ENCODE measurements around the gene ACER3. TPM values are rescaled to one million over a fixed set of nuclear protein-coding genes. Genes with fewer than 3 reads are reported as not detected.
A peak's percentile ranks its signal among the peaks of the same experiment; 100 is the strongest.

The ACER3 gene
- total and polyA plus RNA-seq, 4 experiments from 2014 or later, result 2.9 to 6.8 (median 5.0) TPM

- peaks cover 0 to 2% of the 10 kb centered on the region in 2 donors for H3K27me3 Mint-ChIP-seq
Observed at GRCh38 chr11:77049026-77049425, 188.3 kb downstream of the ACER3 start.

GRCh38 chr11:77051511-77051910 is 190.8 kb downstream of the ACER3 start:
- POLR2A ChIA-PET (ENCODE audit: partially characterized antibody), result no interaction called here
- no peak overlapping the region for H3K27ac Mint-ChIP-seq
- intact Hi-C loops (cut with micrococcal nuclease), result no loop called here

More at GRCh38 chr11:77049026-77049425, 188.3 kb downstream of the ACER3 start:
- no peaks in the 10 kb centered on the region for H3K36me3 Mint-ChIP-seq
- H3K27ac ChIP-seq (ENCODE audit: low read depth, low read length), result no peak overlapping the region
- intact Hi-C loops (cut with micrococcal nuclease), result no loop called here
- no peak overlapping the region for H3K27ac Mint-ChIP-seq
- no peaks in the 10 kb centered on the region for H3K36me3 ChIP-seq (ENCODE audit: insufficient read depth, low read length)
- no peak for DNase-seq
- CTCF ChIA-PET (ENCODE audit: partially characterized antibody), result interaction anchor here (1.4 to 2.8 kb wide), 3 partner anchors 30 to 42 kb away, joined by 3 to 107 read pairs (median 17); no protein-coding TSS in a partner anchor
- no peak overlapping the region for H3K4me3 Mint-ChIP-seq
- H3K9me3 ChIP-seq (ENCODE audit: control insufficient read depth in 1 of 2, low read length in 2 of 2), result no peaks in the 10 kb centered on the region
- POLR2A ChIA-PET (ENCODE audit: partially characterized antibody), result interaction anchor here (2.0 kb wide), 1 partner anchor 33 kb away, joined by 14 read pairs; no protein-coding TSS in a partner anchor
- H3K4me1 ChIP-seq (ENCODE audit: insufficient read depth, low read length), result peaks cover 16% of the 10 kb centered on the region
- peaks cover 5 to 11% (median 6%) of the 10 kb centered on the region in 4 donors for H3K4me1 Mint-ChIP-seq
- no peak overlapping the region for H3K4me3 ChIP-seq (ENCODE audit: low read length in 2 of 2)
- H3K9me3 Mint-ChIP-seq, result peaks cover 0 to under 1% (median 0%) of the 10 kb centered on the region in 8 donors
- H3K27me3 ChIP-seq (ENCODE audit: insufficient read depth, low read length), result no peaks in the 10 kb centered on the region

DNA sequence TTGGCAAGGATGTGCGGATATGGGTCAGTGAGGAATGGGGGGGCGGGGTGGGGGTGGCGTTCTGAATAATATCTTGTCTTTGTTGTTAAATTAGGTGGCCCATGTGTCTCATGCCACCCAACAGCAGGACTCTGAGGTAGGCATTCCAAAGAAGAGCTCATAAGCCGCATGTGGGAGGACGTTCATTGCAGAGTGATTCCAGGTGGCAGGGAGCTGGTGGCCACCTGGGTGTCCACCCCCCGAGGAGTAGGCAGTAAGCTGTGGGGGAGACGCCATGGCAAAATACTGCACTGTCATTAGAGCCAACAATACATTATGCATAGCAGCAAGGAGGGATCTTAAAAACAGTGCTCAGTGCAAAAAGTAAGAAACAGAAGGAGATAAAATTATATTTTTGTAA is 191.8 kb downstream of the ACER3 start:
- H3K4me1 ChIP-seq (ENCODE audit: insufficient read depth, low read length), result no peaks in the 10 kb centered on the region
- intact Hi-C loops (cut with micrococcal nuclease), result no loop called here
- no peaks in the 10 kb centered on the region for H3K36me3 ChIP-seq (ENCODE audit: insufficient read depth, low read length)
- CTCF ChIA-PET (ENCODE audit: partially characterized antibody), result interaction anchor here (4.4 kb wide), 1 partner anchor 39 kb away, joined by 17 read pairs; no protein-coding TSS in a partner anchor
- peaks cover 0 to 17% (median 6%) of the 10 kb centered on the region in 8 donors for H3K9me3 Mint-ChIP-seq
- H3K27me3 ChIP-seq (ENCODE audit: insufficient read depth, low read length), result no peaks in the 10 kb centered on the region
- no peak overlapping the region for H3K4me3 Mint-ChIP-seq
- no peaks in the 10 kb centered on the region for H3K9me3 ChIP-seq (ENCODE audit: control insufficient read depth in 1 of 2, low read length in 2 of 2)
- H3K27me3 Mint-ChIP-seq, result no peaks in the 10 kb centered on the region
- no peak overlapping the region for H3K4me3 ChIP-seq (ENCODE audit: low read length in 2 of 2)
- POLR2A ChIA-PET (ENCODE audit: partially characterized antibody), result no interaction called here
- H3K36me3 Mint-ChIP-seq, result peaks cover 1 to 3% of the 10 kb centered on the region in 2 donors
- no peak overlapping the region for H3K27ac ChIP-seq (ENCODE audit: low read depth, low read length)
- no peak for DNase-seq
- H3K4me1 Mint-ChIP-seq, result no peaks in the 10 kb centered on the region
- peak overlapping the region in 1 of 7 donors; percentile 3 for H3K27ac Mint-ChIP-seq

More at GRCh38 chr11:77051511-77051910, 190.8 kb downstream of the ACER3 start:
- no peaks in the 10 kb centered on the region for H3K9me3 ChIP-seq (ENCODE audit: control insufficient read depth in 1 of 2, low read length in 2 of 2)
- Mint-ChIP-seq H3K9me3 (peaks cover 0 to 12% (median 1%) of the 10 kb centered on the region in 8 donors), H3K27me3 (no peaks in the 10 kb centered on the region), H3K36me3 (no peaks in the 10 kb centered on the region), H3K4me1 (peaks cover 3 to 7% (median 5%) of the 10 kb centered on the region in 4 donors), H3K4me3 (no peak overlapping the region)
- DNase-seq, result no peak
- CTCF ChIA-PET (ENCODE audit: partially characterized antibody), result interaction anchor here (4.4 kb wide), 1 partner anchor 40 kb away, joined by 17 read pairs; no protein-coding TSS in a partner anchor
- H3K4me3 ChIP-seq (ENCODE audit: low read length in 2 of 2), result no peak overlapping the region
- H3K4me1 ChIP-seq (ENCODE audit: insufficient read depth, low read length), result peaks cover 7% of the 10 kb centered on the region
- H3K27ac ChIP-seq (ENCODE audit: low read depth, low read length), result no peak overlapping the region
- H3K36me3 ChIP-seq (ENCODE audit: insufficient read depth, low read length), result no peaks in the 10 kb centered on the region
- no peaks in the 10 kb centered on the region for H3K27me3 ChIP-seq (ENCODE audit: insufficient read depth, low read length)

GRCh38 chr11:77053217-77054015 is 192.7 kb downstream of the ACER3 start:
- no peaks in the 10 kb centered on the region for H3K4me1 Mint-ChIP-seq
- POLR2A ChIA-PET (ENCODE audit: partially characterized antibody), result interaction anchor here (0.6 kb wide), 1 partner anchor 374 kb away, joined by 3 read pairs; no protein-coding TSS in a partner anchor

DNA sequence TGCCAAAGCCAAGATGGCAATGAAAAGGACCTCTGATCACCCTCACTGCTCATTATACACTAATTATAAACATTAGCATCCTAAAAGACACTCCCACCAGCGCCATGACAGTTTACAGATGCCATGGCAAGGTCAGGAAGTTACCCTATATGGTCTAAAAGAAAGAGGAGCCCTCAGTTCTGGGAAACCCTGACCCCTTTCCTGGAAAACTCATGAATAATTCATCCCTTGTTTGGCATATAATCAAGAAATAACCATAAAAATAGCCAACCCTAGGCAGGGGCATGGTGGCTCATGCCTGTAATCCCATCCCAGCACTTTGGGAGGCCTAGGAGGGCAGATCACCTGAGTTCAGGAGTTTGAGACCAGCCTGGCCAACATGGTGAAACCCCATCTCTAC is 193.4 kb downstream of the ACER3 start:
- H3K27me3 ChIP-seq (ENCODE audit: insufficient read depth, low read length), result no peaks in the 10 kb centered on the region
- H3K4me3 ChIP-seq (ENCODE audit: low read length in 2 of 2), result no peak overlapping the region
- peaks cover 0 to 17% (median 6%) of the 10 kb centered on the region in 8 donors for H3K9me3 Mint-ChIP-seq
- H3K27me3 Mint-ChIP-seq, result no peaks in the 10 kb centered on the region
- POLR2A ChIA-PET (ENCODE audit: partially characterized antibody), result interaction anchor here (0.6 kb wide), 1 partner anchor 375 kb away, joined by 3 read pairs; no protein-coding TSS in a partner anchor
- no peak overlapping the region for H3K27ac ChIP-seq (ENCODE audit: low read depth, low read length)
- H3K9me3 ChIP-seq (ENCODE audit: control insufficient read depth in 1 of 2, low read length in 2 of 2), result no peaks in the 10 kb centered on the region
- no peaks in the 10 kb centered on the region for H3K4me1 Mint-ChIP-seq
- H3K4me3 Mint-ChIP-seq, result no peak overlapping the region
- CTCF ChIA-PET (ENCODE audit: partially characterized antibody), result interaction anchor here (4.4 kb wide), 1 partner anchor 37 kb away, joined by 17 read pairs; no protein-coding TSS in a partner anchor
- intact Hi-C loops (cut with micrococcal nuclease), result no loop called here
- peaks cover 1 to 3% of the 10 kb centered on the region in 2 donors for H3K36me3 Mint-ChIP-seq
- H3K27ac Mint-ChIP-seq, result no peak overlapping the region
- DNase-seq, result no peak
- no peaks in the 10 kb centered on the region for H3K36me3 ChIP-seq (ENCODE audit: insufficient read depth, low read length)
- H3K4me1 ChIP-seq (ENCODE audit: insufficient read depth, low read length), result no peaks in the 10 kb centered on the region

More at GRCh38 chr11:77053217-77054015, 192.7 kb downstream of the ACER3 start:
- no peak overlapping the region for H3K4me3 Mint-ChIP-seq
- no peak overlapping the region for H3K27ac ChIP-seq (ENCODE audit: low read depth, low read length)
- peak overlapping the region in 1 of 7 donors; percentile 6 for H3K27ac Mint-ChIP-seq
- no peaks in the 10 kb centered on the region for H3K36me3 ChIP-seq (ENCODE audit: insufficient read depth, low read length)
- H3K9me3 ChIP-seq (ENCODE audit: control insufficient read depth in 1 of 2, low read length in 2 of 2), result no peaks in the 10 kb centered on the region
- H3K36me3 Mint-ChIP-seq, result peaks cover 1 to 3% of the 10 kb centered on the region in 2 donors
- no peak for DNase-seq
- H3K4me3 ChIP-seq (ENCODE audit: low read length in 2 of 2), result no peak overlapping the region
- intact Hi-C loops (cut with micrococcal nuclease), result no loop called here
- no peaks in the 10 kb centered on the region for H3K27me3 ChIP-seq (ENCODE audit: insufficient read depth, low read length)
- H3K4me1 ChIP-seq (ENCODE audit: insufficient read depth, low read length), result no peaks in the 10 kb centered on the region
- peaks cover 0 to 17% (median 6%) of the 10 kb centered on the region in 8 donors for H3K9me3 Mint-ChIP-seq
- CTCF ChIA-PET (ENCODE audit: partially characterized antibody), result interaction anchor here (4.4 kb wide), 1 partner anchor 38 kb away, joined by 17 read pairs; no protein-coding TSS in a partner anchor
- no peaks in the 10 kb centered on the region for H3K27me3 Mint-ChIP-seq

DNA sequence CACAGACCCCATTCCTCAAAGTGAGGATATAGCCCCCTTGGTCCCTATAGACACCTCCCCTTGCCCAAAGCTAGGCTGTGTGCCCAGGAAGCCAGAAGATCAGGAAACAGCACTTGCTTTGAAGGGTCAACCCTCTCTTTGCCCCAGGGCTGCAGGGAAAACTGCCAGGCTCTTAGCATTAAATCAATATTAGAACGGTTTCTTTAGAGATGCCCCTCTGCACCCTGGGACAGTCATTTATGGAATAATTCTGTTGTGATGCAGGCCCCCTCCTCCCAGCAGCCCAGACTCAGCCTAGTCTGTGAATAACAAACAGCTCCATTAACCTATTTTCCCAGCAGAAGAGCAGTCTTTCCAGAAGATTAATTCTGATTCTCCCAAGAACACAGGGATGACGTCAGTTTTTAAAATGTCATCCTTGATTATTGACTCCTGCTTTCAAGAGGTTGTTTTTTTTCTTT is 194.4 kb downstream of the ACER3 start:
- ChIA-PET CTCF (ENCODE audit: partially characterized antibody) (interaction anchor here (1.0 to 4.4 kb wide), 3 partner anchors 10 to 36 kb away, joined by 3 to 17 read pairs (median 3); no protein-coding TSS in a partner anchor), POLR2A (ENCODE audit: partially characterized antibody) (no interaction called here)
- Mint-ChIP-seq H3K27ac (no peak overlapping the region), H3K4me3 (no peak overlapping the region), H3K4me1 (no peaks in the 10 kb centered on the region), H3K9me3 (peaks cover 0 to 17% (median 6%) of the 10 kb centered on the region in 8 donors), H3K27me3 (peaks cover 0 to 1% of the 10 kb centered on the region in 2 donors), H3K36me3 (peaks cover 1 to 3% of the 10 kb centered on the region in 2 donors)
- H3K4me3 ChIP-seq (ENCODE audit: low read length in 2 of 2), result no peak overlapping the region
- DNase-seq, result no peak
- no peaks in the 10 kb centered on the region for H3K27me3 ChIP-seq (ENCODE audit: insufficient read depth, low read length)
- intact Hi-C loops (cut with micrococcal nuclease), result no loop called here
- no peak overlapping the region for H3K27ac ChIP-seq (ENCODE audit: low read depth, low read length)
- H3K36me3 ChIP-seq (ENCODE audit: insufficient read depth, low read length), result no peaks in the 10 kb centered on the region
- no peaks in the 10 kb centered on the region for H3K9me3 ChIP-seq (ENCODE audit: control insufficient read depth in 1 of 2, low read length in 2 of 2)
- H3K4me1 ChIP-seq (ENCODE audit: insufficient read depth, low read length), result no peaks in the 10 kb centered on the region

- POLR2A ChIA-PET (ENCODE audit: partially characterized antibody), result no interaction called here
- Histone ChIP-seq H3K36me3 (ENCODE audit: insufficient read depth, low read length) (no peaks in the 10 kb centered on the region), H3K4me3 (ENCODE audit: low read length in 2 of 2) (no peak overlapping the region), H3K27me3 (ENCODE audit: insufficient read depth, low read length) (no peaks in the 10 kb centered on the region), H3K27ac (ENCODE audit: low read depth, low read length) (no peak overlapping the region), H3K4me1 (ENCODE audit: insufficient read depth, low read length) (no peaks in the 10 kb centered on the region), H3K9me3 (ENCODE audit: control insufficient read depth in 1 of 2, low read length in 2 of 2) (no peaks in the 10 kb centered on the region)
- Mint-ChIP-seq H3K27me3 (peaks cover 0 to 1% of the 10 kb centered on the region in 2 donors), H3K9me3 (peaks cover 0 to 17% (median 6%) of the 10 kb centered on the region in 8 donors), H3K4me3 (no peak overlapping the region), H3K36me3 (peaks cover 1 to 3% of the 10 kb centered on the region in 2 donors), H3K4me1 (no peaks in the 10 kb centered on the region), H3K27ac (no peak overlapping the region)
- intact Hi-C loops (cut with micrococcal nuclease), result no loop called here
- CTCF ChIA-PET (ENCODE audit: partially characterized antibody), result interaction anchor here (1.6 kb wide), 1 partner anchor 9 kb away, joined by 4 read pairs; no protein-coding TSS in a partner anchor
- DNase-seq, result no peak
Observed at GRCh38 chr11:77055913-77056312, 195.2 kb downstream of the ACER3 start.

Data from CD4-positive, alpha-beta memory T cell (primary cell).